NCI-H2196 (cell line): ENCODE measurements around the gene CAMKMT.

ENCODE experiments used
- DNase-seq: peaks from one replicate; lab custom pipeline; 2025; ENCODE audit not compliant: unreplicated experiment; lab: John Stamatoyannopoulos, UW

The CAMKMT gene

GRCh38 chr2:44361330-44362206 is at the start of gene CAMKMT, which contains the start of gene PREPL:
CAMKMT (plus strand) TSS chr2:44361947.
PREPL (minus strand) TSS chr2:44361494; CDS start chr2:44346342, 15,152 bp downstream.
- DNase-seq: peak; percentile 98

GRCh38 chr2:44314362-44314761 is 47.4 kb upstream of the CAMKMT start:
- DNase-seq: no peak

- no peak for DNase-seq
These were observed 45.8 kb upstream of the CAMKMT start for GRCh38 chr2:44315945-44316344.

GRCh38 chr2:44320832-44321231 is 40.9 kb upstream of the CAMKMT start:
- DNase-seq: no peak

- no peak for DNase-seq
These were observed 40.4 kb upstream of the CAMKMT start for GRCh38 chr2:44321360-44321759.

GRCh38 chr2:44324971-44325426 is 36.7 kb upstream of the CAMKMT start:
- DNase-seq: no peak

- no peak for DNase-seq
These were observed 35.9 kb upstream of the CAMKMT start for GRCh38 chr2:44325897-44326296.

DNA sequence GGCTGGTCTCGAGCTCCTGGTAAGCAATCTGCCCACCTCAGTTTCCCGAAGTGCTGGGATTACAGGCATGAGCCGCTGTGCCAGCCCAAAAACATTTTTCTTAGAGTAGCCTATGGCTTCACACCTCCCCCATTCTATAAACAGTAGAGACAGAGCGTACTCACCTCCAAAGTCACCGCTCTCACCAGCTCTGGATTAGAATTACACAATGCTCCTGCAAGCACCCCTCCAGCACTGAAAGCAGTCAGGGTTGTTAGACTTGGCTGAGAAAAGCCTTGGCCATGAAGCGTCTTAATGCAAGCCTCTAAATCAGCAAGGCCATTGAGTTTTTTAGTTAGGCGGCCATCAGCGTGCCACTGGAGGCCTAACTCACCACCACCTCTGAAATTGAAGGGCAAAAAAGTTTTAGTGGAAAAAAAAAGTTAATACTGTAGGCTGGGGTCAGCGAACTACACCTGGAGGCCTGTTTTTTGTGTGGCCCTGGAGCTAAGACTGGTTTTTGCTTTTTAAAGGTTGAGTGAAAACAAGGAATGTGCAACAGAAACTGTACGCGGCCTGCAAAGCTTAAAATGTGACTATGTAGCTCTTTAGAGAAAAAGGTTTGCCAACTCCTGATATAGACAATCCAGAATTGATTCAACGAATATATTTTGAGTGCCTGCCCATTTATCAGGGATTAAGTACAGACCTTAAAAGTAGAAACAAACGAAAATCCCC is 35.0 kb upstream of the CAMKMT start:
- no peak for DNase-seq

- DNase-seq: no peak
These were observed 33.0 kb upstream of the CAMKMT start for GRCh38 chr2:44328750-44329149.

DNA sequence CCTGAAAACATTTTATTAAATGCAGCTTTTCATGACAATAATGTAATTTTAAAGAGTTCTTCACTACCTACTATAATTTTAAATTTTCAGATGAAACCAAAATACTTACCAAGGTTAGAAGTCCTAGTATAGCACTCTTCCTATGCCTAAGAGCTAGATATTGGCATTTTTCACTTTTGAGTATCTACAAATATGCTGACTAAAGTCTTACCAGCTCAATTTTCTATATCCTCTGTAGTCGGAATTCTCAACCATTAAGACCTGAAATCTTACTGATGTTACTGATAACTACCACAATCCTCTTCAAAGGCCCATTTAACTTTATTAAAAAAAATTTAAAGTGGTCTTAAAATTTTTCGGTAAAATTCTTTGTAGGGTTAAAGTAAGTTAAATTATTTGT is 32.4 kb upstream of the CAMKMT start:
- DNase-seq: no peak

- DNase-seq: no peak
These were observed 30.9 kb upstream of the CAMKMT start for GRCh38 chr2:44330801-44331200.

DNA sequence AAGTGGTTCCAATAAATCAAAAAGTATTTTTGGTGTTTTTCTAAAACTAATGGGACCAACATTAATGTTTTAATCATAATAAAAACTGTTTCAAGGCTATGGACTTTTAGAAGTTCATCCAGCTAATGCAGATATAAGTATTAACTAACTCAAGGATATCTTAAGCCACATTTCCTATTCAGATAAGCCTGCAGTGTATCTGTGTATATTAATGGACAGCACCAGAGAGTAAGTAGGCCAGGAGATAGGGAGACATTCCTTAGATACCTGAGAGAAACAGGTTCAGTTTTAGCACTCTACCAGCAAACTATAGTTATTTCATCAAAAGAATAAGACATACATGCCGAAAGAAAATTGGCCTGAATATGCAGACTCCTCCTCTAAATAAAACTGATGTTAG is 27.8 kb upstream of the CAMKMT start:
- no peak for DNase-seq

GRCh38 chr2:44335806-44336538 is 25.8 kb upstream of the CAMKMT start:
- no peak for DNase-seq

- peak; percentile 39 for DNase-seq
These were observed 18.9 kb upstream of the CAMKMT start for GRCh38 chr2:44342854-44343253.

- DNase-seq: no peak
These were observed 14.2 kb upstream of the CAMKMT start for GRCh38 chr2:44347526-44347925.

DNA sequence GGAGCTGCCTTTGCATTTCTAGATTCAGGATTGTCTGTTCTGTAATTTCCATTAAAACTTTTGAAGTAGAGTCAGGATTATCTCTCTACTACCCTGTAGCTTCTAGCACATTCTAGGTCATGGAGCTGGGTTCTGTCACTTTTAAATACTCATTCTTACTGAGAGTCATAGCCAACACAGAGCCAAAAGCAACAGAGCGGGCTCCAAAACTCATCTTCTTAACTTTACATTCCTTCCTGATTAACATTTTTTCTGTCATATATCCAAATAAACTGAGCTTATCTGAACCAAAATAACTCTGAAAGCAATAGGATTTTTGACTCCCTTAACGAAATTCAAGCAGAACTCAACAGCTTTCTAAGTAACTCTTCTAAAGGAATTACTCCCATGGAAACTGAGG is 13.3 kb upstream of the CAMKMT start:
- DNase-seq: no peak

- DNase-seq: no peak
These were observed 12.2 kb upstream of the CAMKMT start for GRCh38 chr2:44349506-44349905.

DNA sequence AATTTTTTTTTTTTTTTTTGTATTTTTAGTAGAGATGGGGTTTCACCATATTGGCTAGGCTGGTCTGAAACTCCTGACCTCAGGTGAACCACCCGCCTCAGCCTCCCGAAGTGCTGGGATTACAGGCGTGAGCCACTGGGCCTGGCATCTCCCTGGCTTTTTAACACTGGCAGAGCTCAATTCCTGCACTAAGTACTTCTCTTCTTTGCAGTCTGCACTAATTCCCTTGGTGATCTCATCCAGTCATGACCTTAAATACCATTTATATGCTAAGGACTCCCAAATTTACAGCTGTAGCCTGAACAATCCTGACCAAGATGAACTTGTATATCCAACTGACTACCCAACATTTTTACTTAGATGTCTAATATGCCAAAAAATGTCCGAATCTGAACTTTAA is 10.7 kb upstream of the CAMKMT start:
- DNase-seq: no peak

DNA sequence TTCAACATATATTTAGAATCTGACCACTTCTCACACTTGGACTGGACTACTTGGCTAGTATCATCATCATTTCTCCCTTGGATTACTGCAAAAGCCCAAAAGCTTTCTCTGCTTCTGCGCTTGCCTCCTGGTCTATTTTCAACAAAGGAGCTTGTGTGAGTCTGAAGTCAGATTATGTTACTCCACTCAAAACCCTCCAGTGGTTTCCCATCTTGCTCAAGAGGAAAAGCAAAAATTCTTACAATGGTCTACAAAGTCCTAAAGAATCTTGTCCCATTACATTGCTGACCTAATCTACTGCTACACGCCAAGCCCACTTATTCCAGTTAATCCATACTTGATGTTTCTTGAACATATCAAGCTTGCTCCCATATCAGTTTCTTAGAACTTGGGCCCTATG is 10.1 kb upstream of the CAMKMT start:
- no peak for DNase-seq

GRCh38 chr2:44352510-44352909 is 9.2 kb upstream of the CAMKMT start:
- DNase-seq: no peak

- no peak for DNase-seq
These were observed 7.0 kb upstream of the CAMKMT start for GRCh38 chr2:44354761-44355160.
